HUDEP-2 (cell line): ENCODE data around the gene MAMDC4.

Experiments used
- DNase-seq, 76 experiments: peaks; one replicate each; lab custom pipeline; 2025; ENCODE audit not compliant: unreplicated experiment in 76 of 76; lab: John Stamatoyannopoulos, UW

The MAMDC4 gene

DNA sequence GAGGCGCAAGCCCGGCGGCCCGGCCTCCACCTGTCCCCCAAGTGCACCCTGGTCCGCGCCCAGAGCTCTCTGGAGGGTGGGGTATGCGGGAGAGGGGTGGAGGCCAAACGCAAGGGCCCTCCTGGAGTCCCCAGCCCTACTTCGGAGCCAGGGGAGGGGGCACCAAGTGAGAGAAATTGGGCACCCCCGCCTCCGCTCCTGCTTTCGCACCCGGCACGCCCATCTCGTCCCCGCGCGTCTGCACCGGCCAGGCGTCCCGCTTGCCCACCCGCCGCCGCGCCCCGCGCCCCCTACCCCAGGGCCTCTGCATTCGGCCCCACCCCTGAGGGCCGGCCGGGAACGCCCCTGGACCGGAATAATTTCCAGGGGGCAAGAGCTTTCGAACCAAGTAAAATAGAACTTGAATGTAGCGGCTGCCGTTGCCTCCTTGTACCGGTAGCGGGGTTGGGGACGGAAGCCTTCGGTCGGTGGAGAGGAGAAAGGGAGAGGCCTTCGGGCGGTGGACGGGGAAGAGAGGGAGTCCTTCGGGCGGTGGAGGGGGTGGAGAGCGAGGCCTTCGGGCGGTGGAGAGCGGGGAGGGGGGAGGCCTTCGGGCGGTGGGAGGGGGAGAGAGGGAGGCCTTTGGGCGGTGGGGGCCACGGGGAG lies 3.6 kb upstream of the MAMDC4 start:
- DNase-seq = peak in 37 of 76 experiments; percentile 15 to 81 (median 57)

DNA sequence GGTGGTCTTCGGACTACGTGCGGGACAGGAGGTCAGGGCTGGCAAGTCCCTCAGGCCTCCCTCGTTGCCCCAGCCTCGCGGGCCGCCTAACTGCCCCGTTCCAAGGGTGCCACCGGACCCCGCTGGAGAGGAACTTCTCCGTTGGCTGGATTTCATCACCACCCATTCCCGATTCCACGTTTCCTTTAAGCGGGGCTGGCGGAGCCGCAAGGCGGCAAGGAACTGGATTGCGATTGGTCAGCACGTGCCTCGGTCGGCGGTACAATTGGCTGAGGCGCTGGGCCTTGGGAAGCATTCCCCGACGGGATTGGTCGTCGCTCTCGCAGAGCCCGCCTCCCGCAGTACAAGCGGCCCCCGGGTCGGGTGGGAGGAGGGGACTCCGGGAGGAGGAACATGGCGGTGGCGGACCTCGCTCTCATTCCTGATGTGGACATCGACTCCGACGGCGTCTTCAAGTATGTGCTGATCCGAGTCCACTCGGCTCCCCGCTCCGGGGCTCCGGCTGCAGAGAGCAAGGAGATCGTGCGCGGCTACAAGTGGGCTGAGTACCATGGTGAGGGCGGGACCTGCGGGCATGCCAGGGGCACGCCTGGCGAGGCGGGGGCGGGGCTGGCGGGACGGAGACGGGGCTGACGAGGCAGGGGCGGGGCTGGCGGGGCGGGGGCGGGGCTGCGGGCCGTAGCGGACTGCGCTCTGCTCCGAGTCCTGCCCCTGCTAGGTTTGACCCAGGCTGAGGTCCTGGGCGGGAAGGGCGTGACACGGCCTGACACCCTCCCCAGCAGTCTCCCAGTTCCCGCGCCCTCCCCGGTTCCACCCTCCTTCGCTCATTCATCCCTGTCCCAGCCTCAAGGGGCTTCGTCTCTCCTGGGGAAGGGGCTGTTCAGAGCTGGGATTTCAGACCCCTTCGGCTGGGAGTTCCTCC lies 2.8 kb upstream of the MAMDC4 start, which contains the start of gene PHPT1:
TSS of gene PHPT1 (plus strand) at position 372 of the 922 bp plus-strand sequence. CDS start at position 394, 22 bp downstream.
- peak in 75 of 76 experiments; percentile 83 to 99 (median 97) for DNase-seq

- no peak for DNase-seq
Observed at GRCh38 chr9:136849960-136850865, 1.9 kb upstream of the MAMDC4 start.

DNA sequence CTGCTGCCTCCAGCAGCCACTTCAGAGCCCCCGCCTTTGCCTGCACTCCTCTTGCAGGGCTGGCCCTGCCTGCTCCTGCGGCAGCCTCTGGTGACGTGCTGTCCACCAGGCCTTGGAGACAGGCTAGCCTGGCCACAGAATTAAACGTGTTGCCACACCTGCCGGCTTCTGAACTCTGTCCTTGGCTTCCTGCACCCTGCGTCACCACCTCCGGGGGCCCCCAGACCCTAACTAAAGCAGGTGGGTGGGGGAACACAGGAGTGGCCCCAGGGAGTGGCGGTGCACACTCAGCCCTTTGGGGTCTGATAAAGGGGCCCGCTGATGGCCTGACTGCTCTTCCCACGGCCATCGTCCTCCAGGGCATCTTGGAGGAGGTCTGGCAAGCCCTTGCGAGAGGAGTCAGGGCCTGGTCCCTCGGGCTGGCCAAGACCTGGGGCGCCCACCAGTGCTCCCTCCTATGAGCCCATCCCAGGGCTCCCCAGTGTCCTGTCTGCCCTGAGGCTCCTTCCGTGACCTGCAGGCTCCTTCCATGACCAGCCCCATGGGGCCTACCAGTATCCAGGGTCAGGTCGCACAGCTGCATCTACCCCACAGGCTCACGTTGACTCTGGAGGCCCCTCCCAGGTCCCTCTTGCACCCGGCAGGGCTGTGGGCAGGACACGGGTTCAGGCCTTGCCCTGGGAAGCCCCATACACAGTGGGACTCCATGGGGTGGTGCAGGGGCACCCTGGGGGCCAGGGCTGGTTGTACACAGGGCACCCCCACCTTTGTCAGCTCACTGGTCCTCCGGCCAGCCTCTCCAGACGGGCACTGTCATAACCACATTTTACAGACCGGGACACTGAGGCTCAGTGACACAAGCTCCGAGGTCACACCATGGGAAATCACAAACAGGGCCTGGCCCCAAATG lies 1.0 kb upstream of the MAMDC4 start:
- DNase-seq = no peak

DNA sequence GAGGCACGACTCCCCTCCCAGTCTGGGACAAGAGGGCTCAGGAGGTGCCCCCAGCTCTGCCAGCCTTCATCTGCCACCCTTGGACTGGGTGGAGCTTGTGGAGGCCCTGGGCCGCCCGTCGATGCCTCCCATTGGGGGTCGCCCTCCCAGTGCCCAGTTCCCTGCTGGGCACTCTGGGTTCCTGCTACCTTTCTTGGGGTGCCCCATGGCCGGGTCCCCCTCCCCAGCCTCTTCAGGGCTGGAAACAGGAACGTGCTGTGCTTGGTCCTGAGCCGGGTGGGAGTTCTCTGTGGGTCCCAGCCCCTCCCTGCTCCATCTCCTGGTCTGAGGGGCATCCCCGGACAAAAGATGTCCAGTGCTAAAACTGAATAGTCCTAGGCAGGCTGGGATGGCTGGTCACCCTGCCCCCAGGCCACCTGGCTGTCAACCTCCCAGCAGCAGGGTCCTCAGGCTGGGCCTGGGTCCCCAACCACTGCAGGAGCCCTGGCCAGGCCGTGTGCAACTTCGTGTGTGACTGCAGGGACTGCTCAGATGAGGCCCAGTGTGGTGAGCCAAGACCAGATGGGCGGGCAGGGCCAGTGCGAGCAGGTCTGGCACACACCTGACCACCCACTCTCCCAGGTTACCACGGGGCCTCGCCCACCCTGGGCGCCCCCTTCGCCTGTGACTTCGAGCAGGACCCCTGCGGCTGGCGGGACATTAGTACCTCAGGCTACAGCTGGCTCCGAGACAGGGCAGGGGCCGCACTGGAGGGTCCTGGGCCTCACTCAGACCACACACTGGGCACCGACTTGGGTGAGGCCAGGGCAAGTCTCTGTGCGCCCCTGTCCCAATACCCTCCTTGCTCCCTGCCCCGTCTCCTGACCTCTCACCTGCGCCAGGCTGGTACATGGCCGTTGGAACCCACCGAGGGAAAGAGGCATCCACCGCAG lies 784 bp downstream of the MAMDC4 start:
- no peak for DNase-seq

DNA sequence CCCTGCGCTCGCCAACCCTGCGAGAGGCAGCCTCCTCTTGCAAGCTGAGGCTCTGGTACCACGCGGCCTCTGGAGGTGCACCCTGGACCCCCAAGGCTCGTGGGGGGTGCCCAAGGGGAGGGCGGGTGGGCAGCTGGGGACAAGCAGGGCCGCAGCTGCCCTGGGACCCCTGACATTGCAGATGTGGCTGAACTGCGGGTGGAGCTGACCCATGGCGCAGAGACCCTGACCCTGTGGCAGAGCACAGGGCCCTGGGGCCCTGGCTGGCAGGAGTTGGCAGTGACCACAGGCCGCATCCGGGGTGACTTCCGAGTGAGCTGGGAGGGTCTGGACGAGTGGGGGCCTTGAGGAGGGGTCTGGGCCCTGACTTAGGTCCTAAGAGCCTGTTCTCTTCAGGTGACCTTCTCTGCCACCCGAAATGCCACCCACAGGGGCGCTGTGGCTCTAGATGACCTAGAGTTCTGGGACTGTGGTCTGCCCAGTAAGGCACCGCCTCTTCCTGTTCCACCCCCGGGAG lies 1.5 kb downstream of the MAMDC4 start:
- DNase-seq = no peak

DNA sequence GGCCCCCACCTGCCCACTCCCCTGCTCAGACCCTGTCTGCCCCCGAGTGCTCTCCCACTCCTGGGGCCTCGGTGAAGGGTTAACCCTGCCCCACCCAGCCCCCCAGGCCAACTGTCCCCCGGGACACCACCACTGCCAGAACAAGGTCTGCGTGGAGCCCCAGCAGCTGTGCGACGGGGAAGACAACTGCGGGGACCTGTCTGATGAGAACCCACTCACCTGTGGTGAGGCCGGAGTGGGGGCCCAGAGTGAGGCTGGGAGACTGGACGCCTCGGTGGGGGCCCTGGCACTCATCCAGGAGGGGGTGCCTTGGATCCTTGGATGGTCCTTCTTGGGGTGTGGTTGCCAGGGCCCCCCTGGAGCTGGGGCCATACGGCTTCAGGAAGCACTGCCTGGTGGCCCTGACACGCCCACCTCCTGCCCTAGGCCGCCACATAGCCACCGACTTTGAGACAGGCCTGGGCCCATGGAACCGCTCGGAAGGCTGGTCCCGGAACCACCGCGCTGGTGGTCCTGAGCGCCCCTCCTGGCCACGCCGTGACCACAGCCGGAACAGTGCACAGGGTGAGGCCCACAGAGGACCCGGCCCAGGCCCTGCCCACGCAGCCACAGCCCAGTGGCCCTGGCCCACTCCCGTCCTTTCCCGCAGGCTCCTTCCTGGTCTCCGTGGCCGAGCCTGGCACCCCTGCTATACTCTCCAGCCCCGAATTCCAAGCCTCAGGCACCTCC lies 2.1 kb downstream of the MAMDC4 start:
- DNase-seq = no peak

- no peak for DNase-seq
Observed at GRCh38 chr9:136854842-136855460, 2.8 kb downstream of the MAMDC4 start.

DNA sequence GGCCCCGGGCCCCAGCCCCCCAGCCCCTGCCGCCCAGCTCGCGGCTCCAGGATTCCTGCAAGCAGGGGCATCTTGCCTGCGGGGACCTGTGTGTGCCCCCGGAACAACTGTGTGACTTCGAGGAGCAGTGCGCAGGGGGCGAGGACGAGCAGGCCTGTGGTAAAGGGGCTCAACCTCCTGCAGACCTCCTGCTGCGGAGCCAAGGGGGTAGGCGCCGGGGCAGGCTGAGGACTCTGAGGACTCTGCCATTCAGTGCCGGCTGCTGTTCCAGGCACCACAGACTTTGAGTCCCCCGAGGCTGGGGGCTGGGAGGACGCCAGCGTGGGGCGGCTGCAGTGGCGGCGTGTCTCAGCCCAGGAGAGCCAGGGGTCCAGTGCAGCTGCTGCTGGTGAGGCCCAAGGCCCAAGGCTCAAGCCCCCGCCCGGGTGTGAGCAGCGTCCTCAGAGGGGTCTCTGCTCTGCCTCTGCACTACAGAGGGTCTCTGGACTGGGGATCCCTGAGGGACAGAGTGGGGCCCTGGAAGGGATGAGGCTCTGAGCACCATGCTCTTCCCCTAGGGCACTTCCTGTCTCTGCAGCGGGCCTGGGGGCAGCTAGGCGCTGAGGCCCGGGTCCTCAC lies 3.4 kb downstream of the MAMDC4 start:
- no peak for DNase-seq

DNA sequence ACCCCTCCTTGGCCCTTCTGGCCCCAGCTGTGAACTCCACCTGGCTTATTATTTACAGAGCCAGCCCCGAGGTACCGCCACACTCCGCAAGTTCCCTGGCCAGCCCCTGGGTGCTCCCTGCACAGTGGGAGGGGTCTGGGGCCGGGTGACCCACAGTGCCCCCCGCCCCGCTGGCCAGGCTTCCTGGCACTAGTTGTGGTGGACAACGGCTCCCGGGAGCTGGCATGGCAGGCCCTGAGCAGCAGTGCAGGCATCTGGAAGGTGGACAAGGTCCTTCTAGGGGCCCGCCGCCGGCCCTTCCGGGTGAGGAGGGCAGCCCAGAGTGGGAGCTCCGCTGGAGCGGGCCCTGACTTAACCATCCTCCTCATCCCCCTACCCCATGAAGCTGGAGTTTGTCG lies 3.9 kb downstream of the MAMDC4 start:
- DNase-seq = no peak

- DNase-seq = no peak
Observed at GRCh38 chr9:136856541-136857141, 4.5 kb downstream of the MAMDC4 start.

- DNase-seq = no peak
Observed at GRCh38 chr9:136857166-136857565, 5.0 kb downstream of the MAMDC4 start.

GRCh38 chr9:136857581-136858412 lies 5.7 kb downstream of the MAMDC4 start:
- no peak for DNase-seq

DNA sequence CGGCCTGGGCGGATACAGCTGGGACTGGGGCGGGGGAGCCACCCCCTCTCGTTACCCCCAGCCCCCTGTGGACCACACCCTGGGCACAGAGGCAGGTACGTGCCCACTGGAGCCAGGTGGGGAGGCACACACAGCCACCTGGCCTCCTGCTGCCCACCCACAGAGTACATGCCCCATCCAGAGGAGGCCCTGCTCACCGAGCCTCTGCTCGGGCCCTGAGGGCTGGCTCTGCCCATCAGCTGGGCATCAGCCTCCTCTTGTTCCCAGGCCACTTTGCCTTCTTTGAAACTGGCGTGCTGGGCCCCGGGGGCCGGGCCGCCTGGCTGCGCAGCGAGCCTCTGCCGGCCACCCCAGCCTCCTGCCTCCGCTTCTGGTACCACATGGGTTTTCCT lies 6.3 kb downstream of the MAMDC4 start:
- DNase-seq = no peak

DNA sequence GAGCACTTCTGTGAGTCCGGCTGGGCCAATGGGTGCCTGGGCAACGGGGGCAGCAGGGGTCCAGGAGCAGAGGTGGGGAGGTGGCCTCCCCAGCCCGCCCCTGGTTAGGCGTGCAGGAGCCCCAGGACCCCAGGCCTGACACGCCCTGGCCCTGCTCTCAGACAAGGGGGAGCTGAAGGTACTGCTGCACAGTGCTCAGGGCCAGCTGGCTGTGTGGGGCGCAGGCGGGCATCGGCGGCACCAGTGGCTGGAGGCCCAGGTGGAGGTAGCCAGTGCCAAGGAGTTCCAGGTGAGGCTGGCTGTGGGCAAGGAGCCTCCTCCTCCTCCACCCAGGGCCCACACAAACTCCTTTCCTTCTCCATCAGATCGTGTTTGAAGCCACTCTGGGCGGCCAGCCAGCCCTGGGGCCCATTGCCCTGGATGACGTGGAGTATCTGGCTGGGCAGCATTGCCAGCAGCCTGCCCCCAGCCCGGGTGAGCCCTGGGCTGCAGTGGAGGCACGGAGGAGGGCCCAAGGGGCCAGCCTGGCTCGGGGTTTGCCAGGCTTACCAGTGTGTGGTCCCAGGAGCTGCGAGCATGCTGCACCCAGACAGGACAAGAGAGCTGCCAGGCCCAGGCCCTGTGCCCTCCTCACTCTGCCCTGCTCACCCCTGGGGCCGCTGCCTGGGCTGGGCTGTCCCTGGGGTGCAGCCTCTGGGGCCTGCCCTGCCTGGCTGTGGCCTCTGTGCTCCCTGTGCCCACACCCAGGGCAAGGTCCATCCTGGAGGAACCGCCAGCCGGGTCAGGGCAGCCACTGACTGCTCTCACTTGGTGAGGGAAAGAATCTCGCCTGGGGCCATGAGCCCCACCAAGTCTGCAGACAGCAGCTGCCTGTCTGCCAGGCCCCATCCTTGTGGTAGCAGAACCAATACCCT lies 7.0 kb downstream of the MAMDC4 start:
- DNase-seq = peak in 60 of 76 experiments; percentile 8 to 74 (median 44)
